Lower leg skin (tissue), 3 donors: Measurements from ENCODE around the gene CLEC17A.

Source experiments
- POLR2A ChIP-seq, 2 donors: fragments of 450-650 bp; IDR thresholded peaks; one replicate each; pipeline ENCODE4 v1.6.1; 2016 to 2017; ENCODE audit warnings: antibody characterized with exemption in 2 of 2, mild to moderate bottlenecking in 1 of 2, moderate library complexity in 1 of 2
- TF ChIP-seq, protein P1 (sequence below), 3 donors: fragments of 450-650 bp; IDR thresholded peaks; one replicate each; pipeline ENCODE4 v1.5.1; 2016; ENCODE audit warnings: antibody characterized with exemption in 3 of 3, mild to moderate bottlenecking in 3 of 3, moderate library complexity in 2 of 3

- TF ChIP-seq, protein P1, sequence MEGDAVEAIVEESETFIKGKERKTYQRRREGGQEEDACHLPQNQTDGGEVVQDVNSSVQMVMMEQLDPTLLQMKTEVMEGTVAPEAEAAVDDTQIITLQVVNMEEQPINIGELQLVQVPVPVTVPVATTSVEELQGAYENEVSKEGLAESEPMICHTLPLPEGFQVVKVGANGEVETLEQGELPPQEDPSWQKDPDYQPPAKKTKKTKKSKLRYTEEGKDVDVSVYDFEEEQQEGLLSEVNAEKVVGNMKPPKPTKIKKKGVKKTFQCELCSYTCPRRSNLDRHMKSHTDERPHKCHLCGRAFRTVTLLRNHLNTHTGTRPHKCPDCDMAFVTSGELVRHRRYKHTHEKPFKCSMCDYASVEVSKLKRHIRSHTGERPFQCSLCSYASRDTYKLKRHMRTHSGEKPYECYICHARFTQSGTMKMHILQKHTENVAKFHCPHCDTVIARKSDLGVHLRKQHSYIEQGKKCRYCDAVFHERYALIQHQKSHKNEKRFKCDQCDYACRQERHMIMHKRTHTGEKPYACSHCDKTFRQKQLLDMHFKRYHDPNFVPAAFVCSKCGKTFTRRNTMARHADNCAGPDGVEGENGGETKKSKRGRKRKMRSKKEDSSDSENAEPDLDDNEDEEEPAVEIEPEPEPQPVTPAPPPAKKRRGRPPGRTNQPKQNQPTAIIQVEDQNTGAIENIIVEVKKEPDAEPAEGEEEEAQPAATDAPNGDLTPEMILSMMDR (IDR thresholded peaks at IDR 0.05), result no peak
- no peak for TF ChIP-seq POLR2A (IDR thresholded peaks at IDR 0.05)
Measured at GRCh38 chr19:14565298-14565679, 17.6 kb upstream of the CLEC17A start.
